Keratinocyte (primary cell): ENCODE data around the gene PRR4. TPM values are rescaled to one million over a fixed set of nuclear protein-coding genes. Genes with fewer than 3 reads are reported as not detected.

Experiments
- DNase-seq: peaks from one replicate; pipeline ENCODE4 v3.0.0-alpha.2; 2011; ENCODE audit warnings: low read depth, missing footprints, low spot score
- FAIRE-seq: peaks from 2 replicates; lab custom pipeline; 2011; peaks lifted over from hg19 to GRCh38; lab: Jason Lieb, UNC
- H2AFZ ChIP-seq: 2 replicates; pipeline ENCODE4 v1.6.0; 2012; ENCODE audit warnings: low read length, control low read depth, inconsistent platforms; ENCODE audit not compliant: control insufficient read depth
- H3K27ac ChIP-seq: 2 replicates; pipeline ENCODE4 v1.5.1; 2011; ENCODE audit warnings: low read length; ENCODE audit not compliant: control insufficient read depth, insufficient read depth
- H3K27me3 ChIP-seq: 3 replicates; pipeline ENCODE4 v1.6.0; 2011; ENCODE audit warnings: low read length; ENCODE audit not compliant: control insufficient read depth, insufficient read depth; ENCODE audit errors: extremely low read depth
- H3K36me3 ChIP-seq, 2 experiments: 2 replicates in 1 of 2; 3 replicates in 1 of 2; pipeline ENCODE4 v1.5.1; 2011; ENCODE audit warnings: low read length in 2 of 2, mild to moderate bottlenecking in 1 of 2; ENCODE audit not compliant: control insufficient read depth in 2 of 2, insufficient read depth in 2 of 2; ENCODE audit errors: extremely low read depth in 1 of 2
- H3K4me1 ChIP-seq: 3 replicates; pipeline ENCODE4 v1.5.1; 2011; ENCODE audit warnings: low read length; ENCODE audit not compliant: control insufficient read depth, insufficient read depth; ENCODE audit errors: extremely low read depth
- H3K4me2 ChIP-seq: 3 replicates; pipeline ENCODE4 v1.6.0; 2011; ENCODE audit warnings: low read depth, low read length; ENCODE audit not compliant: control insufficient read depth, insufficient read depth; ENCODE audit errors: extremely low read depth
- H3K4me3 ChIP-seq, 3 experiments: fragments of 200-600 bp in 1 of 3; sonication (generic) in 1 of 3; 2 replicates in 2 of 3; 3 replicates in 1 of 3; pipeline ENCODE4 v1.5.1; 2011 to 2016; ENCODE audit warnings: low read length in 3 of 3, mild to moderate bottlenecking in 3 of 3, control low read depth in 2 of 3, inconsistent platforms in 1 of 3, low read depth in 1 of 3, mixed read lengths in 1 of 3, mixed run types in 1 of 3, moderate library complexity in 1 of 3; ENCODE audit not compliant: control insufficient read depth in 2 of 3, insufficient read depth in 2 of 3; ENCODE audit errors: extremely low read depth in 1 of 3
- H3K79me2 ChIP-seq: 2 replicates; pipeline ENCODE4 v1.6.0; 2012; ENCODE audit warnings: low read length; ENCODE audit not compliant: control insufficient read depth, insufficient read depth
- H3K9ac ChIP-seq: 3 replicates; pipeline ENCODE4 v1.6.0; 2011; ENCODE audit warnings: low read length; ENCODE audit not compliant: control insufficient read depth, insufficient read depth; ENCODE audit errors: extremely low read depth
- H3K9me1 ChIP-seq: 3 replicates; pipeline ENCODE4 v1.6.0; 2011; ENCODE audit warnings: low read length; ENCODE audit not compliant: control insufficient read depth, insufficient read depth; ENCODE audit errors: extremely low read depth
- H3K9me3 ChIP-seq: 2 replicates; pipeline ENCODE4 v1.5.1; 2012; ENCODE audit warnings: low read depth, low read length; ENCODE audit not compliant: control insufficient read depth
- H4K20me1 ChIP-seq: 3 replicates; pipeline ENCODE4 v1.6.0; 2011; ENCODE audit warnings: low read length; ENCODE audit not compliant: control insufficient read depth, insufficient read depth; ENCODE audit errors: extremely low read depth
- EZH2 ChIP-seq: IDR thresholded peaks from one replicate; pipeline ENCODE4 v1.6.1; 2012; ENCODE audit warnings: inconsistent platforms, mild to moderate bottlenecking, low read length, moderate library complexity
- dilution Hi-C: fragments of 300-500 bp; cut with MboI; formaldehyde crosslinking; loops from one replicate; pipeline ENCODE4 v1.7.0; 2020; ENCODE audit warnings: low sequenced_read_pairs; ENCODE audit not compliant: extremely low pct_ligation_motif_present
- polyA plus RNA-seq, 5 experiments: library from polyadenylated mRNA; depleted of rRNA in 3 of 5; stranded (reverse) in 3 of 5; stranded (forward) in 1 of 5; unstranded in 1 of 5; fragments of >200 nt; gene quantifications; 1 replicate in 1 of 5; 2 replicates in 3 of 5; 3 replicates in 1 of 5; pipeline versions ENCODE4 v1.2.1 to v1.2.3, GENCODE V29; 2011 to 2012; ENCODE audit warnings: missing spikeins in 2 of 5, low read depth in 1 of 5, low replicate concordance in 1 of 5
- TF ChIP-seq, protein P1 (sequence below), 3 experiments: IDR thresholded peaks in 1 of 3; conservative IDR thresholded peaks in 1 of 3; optimal IDR thresholded peaks in 1 of 3; 2 replicates in 2 of 3; 3 replicates in 1 of 3; pipeline versions ENCODE3 to v1.5.1; 2011; ENCODE audit warnings: low read length in 3 of 3, mild to moderate bottlenecking in 3 of 3, moderate library complexity in 2 of 3, control low read depth in 1 of 3, inconsistent platforms in 1 of 3; ENCODE audit not compliant: insufficient read depth in 2 of 3; ENCODE audit errors: extremely low read depth in 1 of 3

Gene PRR4
- polyA plus RNA-seq, 1 donor (not counting 4 experiments of a cell fraction or from before 2014, with no cell fraction given) = 4.0 TPM

DNA sequence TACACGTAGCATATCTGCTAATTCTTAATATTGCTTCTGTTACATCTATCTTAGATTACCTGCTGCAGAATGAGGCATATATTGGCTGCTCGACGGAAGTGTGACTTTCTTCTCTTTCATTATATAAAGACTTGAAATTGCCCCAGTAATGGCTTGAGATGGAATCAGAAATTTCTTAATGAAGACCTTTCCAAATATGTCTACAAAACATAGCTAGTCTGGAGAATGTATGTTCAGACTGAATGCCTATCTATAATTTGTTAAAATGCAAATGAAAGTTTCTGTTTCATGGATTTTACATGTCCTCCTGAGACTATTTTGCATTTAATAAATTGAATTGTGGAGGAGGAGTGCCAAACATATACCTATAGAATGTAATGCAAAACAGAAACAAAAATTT, 23.0 kb downstream of the PRR4 start, which contains the start of gene TAS2R10:
TSS of gene TAS2R10 (minus strand) at position 101 of the 400 bp plus-strand sequence. CDS start at position 12, 89 bp downstream.
- no peak for FAIRE-seq
- TF ChIP-seq EZH2 = no peak
- TF ChIP-seq, protein P1, sequence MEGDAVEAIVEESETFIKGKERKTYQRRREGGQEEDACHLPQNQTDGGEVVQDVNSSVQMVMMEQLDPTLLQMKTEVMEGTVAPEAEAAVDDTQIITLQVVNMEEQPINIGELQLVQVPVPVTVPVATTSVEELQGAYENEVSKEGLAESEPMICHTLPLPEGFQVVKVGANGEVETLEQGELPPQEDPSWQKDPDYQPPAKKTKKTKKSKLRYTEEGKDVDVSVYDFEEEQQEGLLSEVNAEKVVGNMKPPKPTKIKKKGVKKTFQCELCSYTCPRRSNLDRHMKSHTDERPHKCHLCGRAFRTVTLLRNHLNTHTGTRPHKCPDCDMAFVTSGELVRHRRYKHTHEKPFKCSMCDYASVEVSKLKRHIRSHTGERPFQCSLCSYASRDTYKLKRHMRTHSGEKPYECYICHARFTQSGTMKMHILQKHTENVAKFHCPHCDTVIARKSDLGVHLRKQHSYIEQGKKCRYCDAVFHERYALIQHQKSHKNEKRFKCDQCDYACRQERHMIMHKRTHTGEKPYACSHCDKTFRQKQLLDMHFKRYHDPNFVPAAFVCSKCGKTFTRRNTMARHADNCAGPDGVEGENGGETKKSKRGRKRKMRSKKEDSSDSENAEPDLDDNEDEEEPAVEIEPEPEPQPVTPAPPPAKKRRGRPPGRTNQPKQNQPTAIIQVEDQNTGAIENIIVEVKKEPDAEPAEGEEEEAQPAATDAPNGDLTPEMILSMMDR (optimal IDR thresholded peaks at IDR 0.05 in 1 of 3, IDR thresholded peaks at IDR 0.05 in 1 of 3, conservative IDR thresholded peaks at IDR 0.05 in 1 of 3; ENCODE audit: extremely low read depth in 1 of 3, insufficient read depth in 2 of 3, low read length in 3 of 3) = no peak
- Histone ChIP-seq H3K27ac (no peak within 1 kb of the TSS), H2AFZ (no peak within 1 kb of the TSS), H3K36me3 (no peaks in the 10 kb centered on the region), H4K20me1 (no peaks in the 10 kb centered on the region), H3K9me3 (no peaks in the 10 kb centered on the region), H3K27me3 (no peaks in the 10 kb centered on the region), H3K9me1 (no peaks in the 10 kb centered on the region), H3K9ac (no peak within 1 kb of the TSS), H3K4me1 (no peaks in the 10 kb centered on the region), H3K4me2 (no peak within 1 kb of the TSS), H3K4me3 (no peak within 1 kb of the TSS), H3K79me2 (no peaks in the 10 kb centered on the region)
- no peak for DNase-seq
- dilution Hi-C loops = no loop called here

DNA sequence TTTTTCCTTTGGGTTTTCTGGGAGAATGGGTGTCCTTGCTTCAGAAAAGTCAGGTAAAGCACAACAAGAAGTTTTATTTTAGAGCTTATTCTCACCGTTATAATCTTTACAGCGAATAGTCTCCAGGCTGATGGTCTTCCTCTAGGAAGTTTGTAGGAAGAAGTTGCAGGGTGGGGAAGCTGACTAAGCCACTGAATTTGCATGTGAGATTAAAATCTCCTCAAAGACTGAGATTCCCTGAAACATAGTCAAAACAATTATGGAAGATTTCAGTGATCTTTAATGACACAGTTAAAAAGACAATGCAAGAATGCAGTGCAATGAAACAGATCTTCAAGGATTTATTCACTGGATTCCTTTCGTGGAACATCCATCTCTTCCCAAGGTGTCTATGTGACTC, 24.3 kb downstream of the PRR4 start:
- no peak for FAIRE-seq
- dilution Hi-C loops = no loop called here
- Histone ChIP-seq H3K4me3 (no peak overlapping the region), H3K9me3 (no peaks in the 10 kb centered on the region), H3K9me1 (no peaks in the 10 kb centered on the region), H3K36me3 (no peaks in the 10 kb centered on the region), H4K20me1 (no peaks in the 10 kb centered on the region), H3K27me3 (no peaks in the 10 kb centered on the region), H3K27ac (no peak overlapping the region), H3K79me2 (no peaks in the 10 kb centered on the region), H3K9ac (no peak overlapping the region), H3K4me2 (no peak overlapping the region), H3K4me1 (no peaks in the 10 kb centered on the region), H2AFZ (no peak overlapping the region)
- DNase-seq = no peak
- TF ChIP-seq, protein P1 (optimal IDR thresholded peaks at IDR 0.05 in 1 of 3, IDR thresholded peaks at IDR 0.05 in 1 of 3, conservative IDR thresholded peaks at IDR 0.05 in 1 of 3; ENCODE audit: extremely low read depth in 1 of 3, insufficient read depth in 2 of 3, low read length in 3 of 3) = no peak
- TF ChIP-seq EZH2 = no peak
